IMR-90 (cell line): ENCODE results near the gene CAPN8. TPM values are rescaled to one million over a fixed set of nuclear protein-coding genes. Genes with fewer than 3 reads are reported as not detected.

Experiments used
- ATAC-seq: fragments of 200-7000 bp; cut with Tn5 transposase; 2 replicates; pipeline ENCODE4 v1.9.1; 2020; ENCODE audit warnings: low read depth, mild to moderate bottlenecking, moderate library complexity
- BruUV-seq: library from RNA; stranded (reverse); fragments of 400-500 nt; replicated peaks from 2 replicates; lab custom pipeline; 2021; lab: Mats Ljungman, UMichigan
- CTCF ChIA-PET: fragments of 300-600 bp; formaldehyde crosslinking; extraction: SDS; loops from one replicate; lab custom pipeline; 2021; ENCODE audit warnings: antibody characterized with exemption; lab: Yijun Ruan, JAX
- POLR2A ChIA-PET: fragments of 300-600 bp; sonication (Branson Sonifier 250); formaldehyde crosslinking; loops from one replicate; lab custom pipeline; 2022; ENCODE audit warnings: antibody characterized with exemption; ENCODE audit not compliant: unreplicated experiment; lab: Charles Lee
- DNase-seq: peaks from one replicate; pipeline ENCODE4 v3.0.0; 2013
- H2AFZ ChIP-seq: replicated peaks from 2 replicates; pipeline ENCODE3; 2013; ENCODE audit warnings: low read length, mild to moderate bottlenecking; ENCODE audit not compliant: poor library complexity
- H2AK5ac ChIP-seq: 2 replicates; pipeline ENCODE4 v1.6.1; 2013; ENCODE audit warnings: low read depth, low read length, inconsistent platforms
- H2AK9ac ChIP-seq: replicated peaks from 2 replicates; pipeline ENCODE3; 2013; ENCODE audit warnings: mild to moderate bottlenecking, low read depth, low read length, moderate library complexity; ENCODE audit not compliant: poor library complexity
- H2BK120ac ChIP-seq: 2 replicates; pipeline ENCODE4 v1.6.1; 2013; ENCODE audit warnings: low read depth, low read length, inconsistent platforms
- H2BK15ac ChIP-seq: 3 replicates; pipeline ENCODE4 v1.6.1; 2013; ENCODE audit warnings: low read depth, low read length, inconsistent platforms
- H2BK20ac ChIP-seq: 2 replicates; pipeline ENCODE4 v1.6.1; 2013; ENCODE audit warnings: low read depth, mild to moderate bottlenecking, inconsistent platforms, low read length, moderate library complexity
- H2BK5ac ChIP-seq: 2 replicates; pipeline ENCODE4 v1.6.1; 2013; ENCODE audit warnings: mild to moderate bottlenecking, low read depth, low read length, inconsistent platforms; ENCODE audit not compliant: poor library complexity, severe bottlenecking
- H3K14ac ChIP-seq: replicated peaks from 2 replicates; pipeline ENCODE4 v1.6.1; 2013; ENCODE audit warnings: low read depth, low read length, inconsistent platforms
- H3K18ac ChIP-seq: 2 replicates; pipeline ENCODE4 v1.6.1; 2013; ENCODE audit warnings: low read depth, low read length, control low read depth
- H3K23ac ChIP-seq: 2 replicates; pipeline ENCODE4 v1.6.1; 2013; ENCODE audit warnings: low read depth, low read length, inconsistent platforms
- H3K27ac ChIP-seq: 2 replicates; pipeline ENCODE4 v1.5.1; 2013; ENCODE audit warnings: mild to moderate bottlenecking, control low read depth, low read length; ENCODE audit not compliant: insufficient read depth
- H3K27me3 ChIP-seq: 2 replicates; pipeline ENCODE4 v1.6.1; 2013; ENCODE audit warnings: low read length; ENCODE audit not compliant: control insufficient read depth, insufficient read depth
- H3K36me3 ChIP-seq: 2 replicates; pipeline ENCODE4 v1.6.1; 2013; ENCODE audit warnings: low read length, mixed read lengths; ENCODE audit not compliant: control insufficient read depth, insufficient read depth
- H3K4ac ChIP-seq: 2 replicates; pipeline ENCODE4 v1.6.1; 2013; ENCODE audit warnings: low read depth, low read length, inconsistent platforms
- H3K4me1 ChIP-seq: 2 replicates; pipeline ENCODE4 v1.6.1; 2013; ENCODE audit warnings: low read length, mixed read lengths; ENCODE audit not compliant: control insufficient read depth, insufficient read depth
- H3K4me2 ChIP-seq: 2 replicates; pipeline ENCODE4 v1.6.1; 2013; ENCODE audit warnings: low read depth, mild to moderate bottlenecking, control low read depth, low read length, moderate library complexity
- H3K4me3 ChIP-seq: 2 replicates; pipeline ENCODE4 v1.5.1; 2013; ENCODE audit warnings: low read depth, mild to moderate bottlenecking, control low read depth, low read length, moderate library complexity; ENCODE audit not compliant: insufficient read depth
- H3K56ac ChIP-seq: 2 replicates; pipeline ENCODE4 v1.6.1; 2013; ENCODE audit warnings: low read length, inconsistent platforms; ENCODE audit not compliant: insufficient read depth; ENCODE audit errors: extremely low read depth
- H3K79me1 ChIP-seq, 2 experiments: 2 replicates each; pipeline ENCODE4 v1.6.1; 2013; ENCODE audit warnings: low read length in 2 of 2, inconsistent platforms in 1 of 2, low read depth in 1 of 2
- H3K9ac ChIP-seq: 2 replicates; pipeline ENCODE4 v1.6.1; 2013; ENCODE audit warnings: low read depth, low read length, control low read depth
- H3K9me1 ChIP-seq: 2 replicates; pipeline ENCODE4 v1.6.1; 2013; ENCODE audit warnings: low read length, inconsistent platforms; ENCODE audit not compliant: insufficient read depth
- H3K9me3 ChIP-seq: 2 replicates; pipeline ENCODE4 v1.6.1; 2013; ENCODE audit warnings: low read length; ENCODE audit not compliant: control insufficient read depth, insufficient read depth
- H4K20me1 ChIP-seq: 2 replicates; pipeline ENCODE4 v1.6.1; 2013; ENCODE audit warnings: low read length, inconsistent platforms; ENCODE audit not compliant: insufficient read depth
- H4K5ac ChIP-seq: 2 replicates; pipeline ENCODE4 v1.6.1; 2013; ENCODE audit warnings: mild to moderate bottlenecking, low read depth, low read length, control low read depth
- H4K8ac ChIP-seq, 2 experiments: 2 replicates each; pipeline ENCODE4 v1.6.1; 2013; ENCODE audit warnings: low read depth in 2 of 2, low read length in 2 of 2, control low read depth in 1 of 2, inconsistent platforms in 1 of 2
- H4K91ac ChIP-seq: 2 replicates; pipeline ENCODE4 v1.6.1; 2013; ENCODE audit warnings: low read depth, low read length, inconsistent platforms; ENCODE audit not compliant: insufficient read depth
- BHLHE40 ChIP-seq: fragments of 150-350 bp; IDR thresholded peaks from 2 replicates; pipeline ENCODE4 v1.6.1; 2016; ENCODE audit warnings: mild to moderate bottlenecking, low read depth, low read length
- CEBPB ChIP-seq: IDR thresholded peaks from 2 replicates; pipeline ENCODE4 v1.6.1; 2012; ENCODE audit warnings: low read depth, low read length, improper control_type of control experiment
- CHD1 ChIP-seq: IDR thresholded peaks from 2 replicates; pipeline ENCODE4 v1.6.1; 2012; ENCODE audit warnings: low read depth, low read length, improper control_type of control experiment
- FOS ChIP-seq: fragments of 150-350 bp; IDR thresholded peaks from 2 replicates; pipeline ENCODE4 v1.6.1; 2016; ENCODE audit warnings: low read depth, low read length
- MAFK ChIP-seq: IDR thresholded peaks from 2 replicates; pipeline ENCODE4 v1.6.1; 2012; ENCODE audit warnings: low read depth, low read length, improper control_type of control experiment
- MAZ ChIP-seq: IDR thresholded peaks from 2 replicates; pipeline ENCODE4 v1.6.1; 2012; ENCODE audit warnings: low read depth, mild to moderate bottlenecking, low read length, improper control_type of control experiment, moderate library complexity, borderline replicate concordance
- MXI1 ChIP-seq: IDR thresholded peaks from 2 replicates; pipeline ENCODE4 v1.6.1; 2012; ENCODE audit warnings: low read depth, mild to moderate bottlenecking, low read length, moderate library complexity, borderline replicate concordance
- POLR2A ChIP-seq: IDR thresholded peaks from 2 replicates; pipeline ENCODE4 v1.6.1; 2012; ENCODE audit warnings: mild to moderate bottlenecking, low read depth, low read length
- RCOR1 ChIP-seq: IDR thresholded peaks from 2 replicates; pipeline ENCODE4 v1.6.1; 2012; ENCODE audit warnings: mild to moderate bottlenecking, low read length, improper control_type of control experiment; ENCODE audit not compliant: insufficient replicate concordance
- RFX5 ChIP-seq: IDR thresholded peaks from 2 replicates; pipeline ENCODE4 v1.8.0; 2012; ENCODE audit warnings: low read depth, mild to moderate bottlenecking, low read length, moderate library complexity
- SMC3 ChIP-seq: fragments of 150-350 bp; IDR thresholded peaks from 2 replicates; pipeline ENCODE4 v1.6.1; 2016; ENCODE audit warnings: low read depth, mild to moderate bottlenecking, antibody characterized with exemption, low read length, moderate library complexity
- WGBS, 2 experiments: methylation state at CpG; one replicate each; pipeline versions ENCODE4 v1.1.5 to v1.1.7; 2013; ENCODE audit warnings: missing lambda C conversion rate in 2 of 2; ENCODE audit not compliant: insufficient read length in 1 of 2; ENCODE audit errors: extremely low coverage in 2 of 2; 5-methylcytosine and 5-hydroxymethylcytosine counted together
- dilution Hi-C: fragments of 300-500 bp; cut with HindIII; formaldehyde crosslinking; loops from one replicate; pipeline ENCODE4 v1.14.3; 2018; ENCODE audit warnings: low sequenced_read_pairs; ENCODE audit not compliant: unreplicated experiment
- in situ Hi-C: fragments of 300-500 bp; cut with MboI; formaldehyde crosslinking; loops from 3 replicates; pipeline ENCODE4 v1.14.3; 2019; ENCODE audit warnings: low sequenced_read_pairs, inconsistent platforms, mixed read lengths
- intact Hi-C: fragments of 100-400 bp; cut with micrococcal nuclease; formaldehyde crosslinking; loops from 2 replicates; pipeline ENCODE4 v1.10.0; 2022
- polyA plus RNA-seq, 3 experiments: library from polyadenylated mRNA; depleted of rRNA; stranded (reverse); fragments of >200 nt; gene quantifications; 2 replicates each; pipeline ENCODE4 v1.2.3, GENCODE V29; 2012; ENCODE audit warnings: low replicate concordance in 1 of 3
- total RNA-seq: library from RNA; depleted of rRNA; stranded (reverse); fragments of >200 nt; gene quantifications from 2 replicates; pipeline ENCODE4 v1.2.3, GENCODE V29; 2012
- TF ChIP-seq, protein P1 (sequence below): fragments of 150-350 bp; IDR thresholded peaks from 2 replicates; pipeline ENCODE4 v1.6.1; 2016; ENCODE audit warnings: low read depth, mild to moderate bottlenecking, low read length, moderate library complexity, borderline replicate concordance

The CAPN8 gene
- total and polyA plus RNA-seq, 2 of the 4 experiments (the other 2 are of a cell fraction): not detected

- H3K79me1 ChIP-seq: no peaks in the 10 kb centered on the region
Measured at GRCh38 chr1:223508796-223509195, 156.7 kb downstream of the CAPN8 start.

More at GRCh38 chr1:223508796-223509195, 156.7 kb downstream of the CAPN8 start:
- Histone ChIP-seq H3K36me3 (no peaks in the 10 kb centered on the region), H3K4me2 (no peak overlapping the region), H3K9me1 (no peaks in the 10 kb centered on the region), H3K4me1 (no peaks in the 10 kb centered on the region; the same call in 1 of the 2 replicates), H3K4ac (no peak overlapping the region), H3K27me3 (peaks cover 7% of the 10 kb centered on the region), H3K14ac (no peak overlapping the region), H3K4me3 (no peak overlapping the region), H3K18ac (no peak overlapping the region), H4K91ac (no peak overlapping the region), H2AK9ac (no peak overlapping the region), H3K56ac (no peak overlapping the region), H3K27ac (no peak overlapping the region), H4K8ac (no peak overlapping the region), H4K5ac (no peak overlapping the region), H2BK5ac (no peak overlapping the region), H4K20me1 (no peaks in the 10 kb centered on the region; the same call in 1 of the 2 replicates), H2BK15ac (no peak overlapping the region), H3K9ac (no peak overlapping the region), H2BK120ac (no peak overlapping the region), H3K9me3 (no peaks in the 10 kb centered on the region), H2AK5ac (no peak overlapping the region), H3K23ac (no peak overlapping the region), H2BK20ac (no peak overlapping the region), H2AFZ (no peak overlapping the region)
- DNase-seq (no peak), ATAC-seq (no peak)
- ChIA-PET POLR2A (no interaction called here), CTCF (no interaction called here)
- dilution Hi-C loops: no loop called here
- in situ Hi-C loops: no loop called here
- no TSS peak for BruUV-seq
- intact Hi-C loops: no loop called here
- TF ChIP-seq SMC3 (no peak), BHLHE40 (no peak), CEBPB (no peak), MAFK (no peak), RFX5 (no peak), RCOR1 (no peak), CHD1 (no peak), MAZ (no peak), FOS (no peak), POLR2A (no peak), MXI1 (no peak)
- TF ChIP-seq, protein P1, sequence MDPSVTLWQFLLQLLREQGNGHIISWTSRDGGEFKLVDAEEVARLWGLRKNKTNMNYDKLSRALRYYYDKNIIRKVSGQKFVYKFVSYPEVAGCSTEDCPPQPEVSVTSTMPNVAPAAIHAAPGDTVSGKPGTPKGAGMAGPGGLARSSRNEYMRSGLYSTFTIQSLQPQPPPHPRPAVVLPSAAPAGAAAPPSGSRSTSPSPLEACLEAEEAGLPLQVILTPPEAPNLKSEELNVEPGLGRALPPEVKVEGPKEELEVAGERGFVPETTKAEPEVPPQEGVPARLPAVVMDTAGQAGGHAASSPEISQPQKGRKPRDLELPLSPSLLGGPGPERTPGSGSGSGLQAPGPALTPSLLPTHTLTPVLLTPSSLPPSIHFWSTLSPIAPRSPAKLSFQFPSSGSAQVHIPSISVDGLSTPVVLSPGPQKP: no peak
- 47% methylated on average over 7 of the region's 7 CpGs; no CpG with 5 or more reads in 1 of the 2 experiments for WGBS, 2 experiments
